HG03025 (cell line): ENCODE results near the gene STIM1.

Experiments used
- ATAC-seq: cut with Tn5 transposase; IDR thresholded peaks from one replicate; pipeline ENCODE4 v1.9.1; 2021; ENCODE audit warnings: mild to moderate bottlenecking, moderate library complexity; ENCODE audit not compliant: unreplicated experiment, low FRiP score

STIM1 gene

GRCh38 chr11:4059424-4059823 is 204.0 kb downstream of the STIM1 start:
- no peak for ATAC-seq

GRCh38 chr11:4060182-4060923 is 204.9 kb downstream of the STIM1 start:
- ATAC-seq: no peak

GRCh38 chr11:4061700-4062099 is 206.2 kb downstream of the STIM1 start:
- ATAC-seq: no peak

GRCh38 chr11:4063348-4063747 is 207.9 kb downstream of the STIM1 start:
- no peak for ATAC-seq

GRCh38 chr11:4064278-4064955 is 209.0 kb downstream of the STIM1 start:
- no peak for ATAC-seq

- no peak for ATAC-seq
These were observed 209.6 kb downstream of the STIM1 start for GRCh38 chr11:4065086-4065485.

- ATAC-seq: no peak
These were observed 210.3 kb downstream of the STIM1 start for GRCh38 chr11:4065601-4066377.

- ATAC-seq: no peak
These were observed 211.4 kb downstream of the STIM1 start for GRCh38 chr11:4066910-4067309.

GRCh38 chr11:4068962-4069361 is 213.5 kb downstream of the STIM1 start:
- no peak for ATAC-seq

- no peak for ATAC-seq
These were observed 215.9 kb downstream of the STIM1 start for GRCh38 chr11:4071325-4071724.

- ATAC-seq: no peak
These were observed 216.4 kb downstream of the STIM1 start for GRCh38 chr11:4071914-4072313.

- ATAC-seq: no peak
These were observed 217.3 kb downstream of the STIM1 start for GRCh38 chr11:4072668-4073285.

- no peak for ATAC-seq
These were observed 218.8 kb downstream of the STIM1 start for GRCh38 chr11:4074266-4074665.

GRCh38 chr11:4076774-4077173 is 221.3 kb downstream of the STIM1 start:
- ATAC-seq: no peak

GRCh38 chr11:4083198-4083597 is 227.7 kb downstream of the STIM1 start:
- no peak for ATAC-seq

GRCh38 chr11:4084406-4085125 is 229.1 kb downstream of the STIM1 start:
- no peak for ATAC-seq

- ATAC-seq: no peak
These were observed 230.1 kb downstream of the STIM1 start for GRCh38 chr11:4085575-4085974.

GRCh38 chr11:4086575-4087353 is 231.3 kb downstream of the STIM1 start:
- ATAC-seq: no peak

- ATAC-seq: no peak
These were observed 232.1 kb downstream of the STIM1 start for GRCh38 chr11:4087551-4087950.

GRCh38 chr11:4090258-4090657 is 234.8 kb downstream of the STIM1 start:
- no peak for ATAC-seq
